Left forelimb (tissue), 1 donor: Measurements from ENCODE around the gene RND3.

Experiments used
- DNase-seq: peaks from one replicate; pipeline ENCODE4 v3.0.0-alpha.2; 2018; ENCODE audit warnings: low spot score

RND3 gene, protein sequence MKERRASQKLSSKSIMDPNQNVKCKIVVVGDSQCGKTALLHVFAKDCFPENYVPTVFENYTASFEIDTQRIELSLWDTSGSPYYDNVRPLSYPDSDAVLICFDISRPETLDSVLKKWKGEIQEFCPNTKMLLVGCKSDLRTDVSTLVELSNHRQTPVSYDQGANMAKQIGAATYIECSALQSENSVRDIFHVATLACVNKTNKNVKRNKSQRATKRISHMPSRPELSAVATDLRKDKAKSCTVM

DNA sequence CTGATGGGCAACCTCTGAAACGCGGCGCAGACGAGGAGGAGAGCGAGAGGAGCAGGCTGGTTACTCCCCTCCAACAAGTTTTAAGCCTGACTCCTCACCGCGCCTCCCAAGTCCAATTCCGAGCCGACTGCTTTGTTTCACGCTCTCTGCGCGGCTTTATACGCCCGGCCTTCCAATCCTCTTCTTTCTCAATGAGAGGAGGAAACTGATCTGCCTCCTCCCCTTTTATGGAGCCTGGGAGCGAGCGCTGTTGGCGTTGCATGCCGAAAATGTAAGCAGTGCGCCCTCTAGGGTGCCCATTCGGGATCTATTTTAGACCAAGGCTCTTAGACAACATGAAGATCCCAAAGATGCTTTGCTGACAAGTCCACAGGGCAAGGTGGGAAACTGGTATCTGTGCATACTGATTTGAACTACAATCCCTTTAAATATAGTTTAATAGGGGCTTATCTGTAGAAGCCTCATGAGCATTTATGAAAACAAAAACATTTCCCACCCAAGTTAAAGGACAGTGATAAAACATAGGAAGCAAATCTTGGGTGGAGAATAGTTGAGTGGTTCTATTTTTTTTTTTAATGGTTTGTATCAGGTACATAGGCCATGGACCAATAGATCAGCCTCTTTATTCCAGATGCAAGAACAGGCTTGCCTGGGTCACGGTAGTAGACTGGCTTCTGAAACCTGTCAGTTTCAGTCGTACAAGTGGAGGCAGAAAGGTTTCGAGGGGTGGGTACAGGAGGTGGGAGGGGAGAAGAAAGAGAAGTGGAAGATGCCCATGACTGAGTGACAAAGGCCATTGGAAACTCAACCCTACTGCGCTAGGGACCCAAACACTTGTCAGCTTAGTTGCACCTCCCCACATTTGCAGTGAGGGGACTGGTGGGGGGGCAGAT, at the start of gene RND3:
Gene RND3, minus strand, starts transcription at position 131 of the 893 bp plus-strand sequence. CDS start 250 bp downstream, outside the sequence.
- DNase-seq, result peak; percentile 96

DNA sequence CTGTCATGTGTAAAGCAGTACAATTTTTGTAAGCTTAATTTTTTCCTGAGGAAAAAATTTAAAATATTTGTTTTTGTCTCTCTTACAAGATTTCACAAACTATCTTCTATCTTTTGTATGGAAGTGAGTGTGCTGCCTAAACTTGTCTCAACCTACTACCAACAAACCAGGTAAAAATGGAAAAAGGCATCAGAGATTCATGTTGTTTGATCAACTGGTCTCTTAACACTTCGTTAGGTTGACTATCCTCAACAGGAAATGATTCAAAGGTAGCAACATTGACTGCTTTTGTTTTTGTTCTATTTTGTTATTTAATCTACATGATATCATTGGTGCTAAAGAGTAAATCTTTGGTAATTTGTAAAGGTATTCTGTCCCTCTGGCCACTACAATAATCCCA, 47.7 kb upstream of the RND3 start:
- DNase-seq, result no peak

DNA sequence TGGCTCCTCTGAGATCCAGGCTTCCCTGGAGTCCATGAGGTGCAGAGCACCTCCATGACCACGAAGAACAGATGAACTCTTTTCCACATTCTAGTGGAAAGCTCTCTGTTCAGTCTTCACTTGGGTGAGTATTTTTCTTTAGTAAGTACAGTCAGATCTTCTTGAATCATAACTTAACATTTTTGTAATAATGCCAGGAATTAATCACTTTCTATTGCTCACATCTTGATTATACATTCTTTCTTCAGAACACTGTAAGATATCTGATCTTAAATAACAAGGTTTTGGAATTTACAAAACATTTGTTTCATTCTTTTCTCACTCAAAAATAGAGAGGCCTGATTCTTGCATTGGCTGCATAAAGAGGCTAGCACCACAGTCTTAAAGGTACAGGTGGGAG, 45.4 kb upstream of the RND3 start:
- DNase-seq, result no peak

DNA sequence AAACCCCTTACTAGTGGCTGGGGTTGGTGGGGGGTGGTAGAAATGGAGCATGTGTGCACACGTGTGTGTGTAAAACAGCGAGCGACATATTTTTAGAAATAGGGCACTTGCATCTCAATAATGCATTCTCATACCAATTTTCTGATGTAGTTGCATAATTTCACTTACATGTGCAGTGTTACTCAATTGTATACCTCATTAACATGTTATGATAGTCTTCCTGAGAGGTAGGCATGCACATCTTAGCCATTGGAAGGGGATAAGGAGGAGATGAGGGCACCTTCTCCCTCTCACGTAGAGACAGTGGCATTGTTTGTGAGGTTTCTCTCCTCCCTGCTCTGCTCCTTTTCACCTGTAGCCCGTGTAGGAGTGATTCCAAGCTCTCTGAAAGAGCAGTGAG, 44.6 kb upstream of the RND3 start:
- no peak for DNase-seq

DNA sequence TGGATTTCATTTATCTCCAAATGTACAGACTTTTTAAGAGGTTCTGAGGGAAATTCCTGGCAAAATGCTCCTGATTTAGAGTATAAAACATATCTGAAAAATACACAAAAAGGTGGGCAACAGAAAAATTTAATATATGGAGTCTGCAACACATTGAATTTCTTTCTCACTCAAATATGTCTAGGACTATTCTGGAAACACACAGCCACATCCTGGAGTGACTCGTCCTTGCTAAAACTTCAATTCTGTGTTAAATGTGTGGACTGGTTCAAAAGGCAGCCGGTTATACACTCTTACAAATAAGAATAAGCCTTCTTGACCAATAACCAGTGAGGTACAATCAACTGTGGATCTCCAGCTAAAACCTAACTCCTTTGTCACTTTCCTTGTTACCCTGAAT, 44.1 kb upstream of the RND3 start:
- no peak for DNase-seq

DNA sequence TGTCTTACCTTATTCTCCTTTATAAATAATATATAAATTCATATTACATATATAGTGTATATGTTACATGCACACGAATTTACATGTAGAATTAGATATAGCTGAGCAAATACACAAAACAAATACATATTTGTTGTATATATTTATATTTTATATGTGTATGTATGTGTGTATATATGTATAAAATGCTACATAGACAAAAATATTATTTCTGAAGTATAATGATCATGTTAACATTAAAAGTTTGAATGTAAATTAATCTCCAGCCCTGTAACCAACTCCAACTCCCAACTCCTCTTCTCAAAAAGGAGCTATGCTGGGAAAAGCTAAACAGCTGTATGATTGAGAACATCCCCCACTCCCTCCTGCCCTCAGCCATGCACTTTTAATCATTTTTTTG, 42.7 kb upstream of the RND3 start:
- no peak for DNase-seq

DNA sequence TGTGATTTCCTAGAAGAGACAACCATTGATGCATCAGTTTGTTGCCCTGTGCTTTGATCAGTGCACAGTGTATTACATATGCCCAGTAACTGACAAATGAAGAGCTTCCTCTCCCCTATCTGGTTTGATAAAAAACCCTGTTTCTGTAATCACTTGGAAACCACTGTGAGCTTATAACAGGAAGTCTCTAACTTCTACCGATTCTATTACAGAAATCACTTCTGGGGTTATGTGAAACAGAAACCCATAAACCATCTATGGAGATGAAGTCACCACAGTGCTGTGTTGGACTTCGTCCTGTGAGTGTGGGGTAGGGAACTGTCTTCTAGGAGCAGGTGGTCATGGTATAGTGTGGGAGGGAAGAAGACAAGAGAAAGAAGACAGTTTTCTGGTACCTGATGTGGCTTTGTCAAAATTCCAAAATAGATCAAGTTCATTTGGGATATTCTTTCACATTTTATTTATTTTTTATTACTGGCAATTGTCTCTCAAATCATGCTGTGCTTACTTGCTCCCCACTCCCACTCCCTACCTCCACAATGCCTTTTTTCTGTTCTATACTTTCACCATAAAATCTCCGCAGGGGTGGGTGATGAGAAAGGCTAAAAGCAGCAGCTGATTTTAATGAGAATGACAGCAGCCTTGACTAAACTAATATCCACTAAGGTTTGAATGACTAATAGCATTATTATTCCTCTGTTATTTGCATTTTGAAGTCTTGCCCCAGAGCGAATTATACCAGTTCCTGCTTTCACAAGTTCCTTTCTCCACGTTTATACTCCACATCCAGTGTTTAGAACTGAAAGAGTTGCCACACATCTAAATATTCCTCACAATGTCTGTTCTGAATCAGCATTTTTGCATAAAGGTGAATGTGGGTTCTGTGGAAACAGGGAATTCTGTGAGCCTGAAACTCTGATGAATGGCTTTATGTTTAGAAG, 41.7 kb upstream of the RND3 start:
- no peak for DNase-seq

DNA sequence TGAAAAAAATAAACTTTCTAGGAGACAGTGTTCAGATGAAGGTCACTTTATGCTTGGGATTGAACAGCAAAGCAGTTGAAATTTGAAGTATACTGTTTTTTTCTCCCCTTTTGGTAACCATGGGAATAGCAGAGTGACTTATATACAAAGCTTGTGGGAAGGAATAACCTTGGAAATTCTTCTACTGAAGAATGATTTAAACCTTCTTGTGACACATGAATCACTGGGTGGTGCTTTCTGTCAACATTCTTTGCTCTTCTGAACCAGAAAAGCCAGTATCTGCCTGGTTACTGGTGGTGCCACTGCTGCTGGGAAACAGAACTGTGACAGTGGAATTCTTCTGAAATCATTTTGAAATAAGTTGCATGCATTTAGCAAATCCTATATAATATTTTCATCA, 39.4 kb upstream of the RND3 start:
- no peak for DNase-seq

DNA sequence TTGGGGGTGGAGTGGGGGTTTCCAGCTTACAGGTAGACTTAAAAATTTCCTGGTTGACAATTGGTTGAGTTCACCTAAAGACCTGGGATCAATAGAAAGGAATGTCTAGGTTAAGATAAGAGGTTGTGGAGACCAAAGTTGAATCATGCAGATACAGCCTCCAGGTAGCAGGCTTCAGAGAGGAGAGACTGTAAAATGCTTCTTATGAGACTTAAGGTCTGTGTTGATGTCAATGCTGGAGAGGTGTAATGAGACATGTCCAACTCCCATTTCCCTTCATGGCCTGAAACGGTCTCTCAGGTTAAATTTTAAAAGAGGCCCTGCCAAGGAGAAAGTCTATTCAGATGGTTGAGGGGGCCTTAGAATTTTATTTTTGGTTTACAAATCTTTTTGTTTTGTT, 38.5 kb upstream of the RND3 start:
- DNase-seq, result no peak

DNA sequence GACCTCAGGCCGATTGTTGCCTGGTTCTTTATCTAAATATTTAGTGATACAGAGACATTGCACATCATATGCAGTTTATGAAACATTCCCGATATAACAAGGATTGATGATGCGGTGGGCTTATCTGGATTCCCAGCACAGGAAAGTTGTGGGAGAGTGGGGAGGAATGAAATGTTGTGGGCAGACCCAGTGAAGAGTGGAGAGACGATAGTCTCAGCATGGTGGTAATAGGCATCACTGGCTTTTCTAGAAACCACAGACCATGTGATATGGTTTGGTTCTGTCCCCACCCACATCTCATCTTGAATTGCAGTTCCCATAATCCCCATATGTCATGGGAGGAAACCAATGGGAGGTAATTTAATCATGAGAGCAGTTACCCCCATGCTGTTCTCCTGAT, 34.8 kb upstream of the RND3 start:
- no peak for DNase-seq

DNA sequence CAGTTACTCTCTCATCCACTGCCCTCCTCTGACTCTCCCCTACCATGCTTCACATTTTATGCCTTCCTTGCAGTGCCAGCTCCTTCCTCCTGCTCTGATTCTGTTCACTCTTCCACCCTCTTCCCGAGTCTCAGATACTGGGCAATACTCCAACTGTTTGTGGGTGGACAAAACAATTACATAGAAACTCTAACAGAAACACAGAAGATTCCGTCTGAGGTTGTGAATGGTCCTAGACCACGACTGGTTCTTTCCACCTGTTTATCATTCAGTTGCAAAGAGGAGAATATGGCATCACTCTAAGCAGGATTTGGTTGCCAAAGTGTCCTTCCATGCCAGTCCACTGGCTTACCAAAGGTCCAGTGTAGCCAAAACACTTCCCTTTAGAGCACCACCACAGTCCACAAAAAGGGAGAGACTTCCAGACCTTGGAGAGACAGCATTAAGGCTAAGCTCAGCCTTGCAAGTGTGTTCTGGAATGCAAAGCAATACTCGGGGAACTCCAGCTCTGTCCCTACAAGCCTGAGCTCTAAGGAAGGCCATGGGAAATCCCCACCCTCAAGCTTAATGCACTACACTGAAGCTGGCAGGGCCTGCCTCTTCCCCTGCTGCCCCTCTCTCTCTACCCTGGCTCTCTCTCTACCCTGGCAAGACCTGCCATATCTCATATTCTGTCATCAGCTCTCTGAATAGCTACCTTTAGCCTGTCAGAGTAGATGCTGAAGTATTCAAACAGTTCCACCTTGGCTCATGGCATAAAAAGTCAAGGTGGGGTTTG, 33.6 kb upstream of the RND3 start:
- DNase-seq, result no peak

DNA sequence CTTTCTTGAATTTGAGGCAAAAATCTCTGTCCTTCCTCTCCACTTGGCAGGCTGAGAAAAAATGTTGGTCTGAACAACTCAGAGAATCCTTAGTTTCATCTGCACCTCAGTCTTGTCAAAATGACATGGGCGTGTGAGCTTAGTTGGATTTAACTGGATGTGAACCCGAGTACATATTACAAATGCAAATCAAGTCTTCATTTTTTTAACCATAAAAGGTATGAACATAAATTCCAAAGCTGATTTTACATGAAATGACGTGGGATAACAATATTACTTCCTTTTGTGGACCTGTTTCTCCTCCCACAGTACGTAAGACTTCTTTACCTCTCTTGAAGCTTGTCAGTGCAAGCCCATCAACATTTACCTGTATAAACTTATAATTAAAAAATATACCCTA, 32.6 kb upstream of the RND3 start:
- no peak for DNase-seq

DNA sequence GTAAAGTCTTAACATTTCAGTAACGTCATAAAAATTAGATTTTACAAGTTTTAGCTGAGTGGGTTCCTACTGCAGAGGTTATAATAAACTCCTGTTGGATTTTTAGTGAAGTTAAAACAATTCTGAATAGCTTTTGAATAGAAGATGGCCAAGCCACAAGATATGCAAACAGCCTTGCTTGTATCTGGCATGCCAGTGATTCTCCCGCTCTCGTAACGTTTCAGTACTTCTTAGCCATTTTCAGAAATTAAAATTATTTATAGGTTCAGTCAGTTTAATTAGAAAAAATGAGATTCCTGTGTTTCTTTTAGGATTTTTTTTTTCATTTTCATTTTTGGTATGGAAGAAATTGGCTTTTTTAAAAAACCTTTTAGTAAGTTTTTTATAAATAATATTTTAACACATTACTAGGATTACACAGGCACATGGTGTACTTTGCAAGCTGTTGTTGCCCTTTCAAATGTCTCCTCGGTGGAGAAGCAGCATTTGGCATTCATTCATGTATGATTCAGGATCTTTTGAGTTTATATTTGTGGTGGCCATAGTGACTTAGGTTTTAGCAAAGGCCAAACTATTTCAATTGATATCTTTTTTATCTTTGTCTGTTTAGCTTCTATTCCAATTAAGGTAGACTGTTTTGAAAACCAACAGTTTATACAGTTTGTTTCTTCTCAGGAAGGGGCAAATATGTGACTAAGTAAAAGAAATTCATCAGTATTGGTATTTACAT, 30.6 kb upstream of the RND3 start:
- DNase-seq, result no peak

DNA sequence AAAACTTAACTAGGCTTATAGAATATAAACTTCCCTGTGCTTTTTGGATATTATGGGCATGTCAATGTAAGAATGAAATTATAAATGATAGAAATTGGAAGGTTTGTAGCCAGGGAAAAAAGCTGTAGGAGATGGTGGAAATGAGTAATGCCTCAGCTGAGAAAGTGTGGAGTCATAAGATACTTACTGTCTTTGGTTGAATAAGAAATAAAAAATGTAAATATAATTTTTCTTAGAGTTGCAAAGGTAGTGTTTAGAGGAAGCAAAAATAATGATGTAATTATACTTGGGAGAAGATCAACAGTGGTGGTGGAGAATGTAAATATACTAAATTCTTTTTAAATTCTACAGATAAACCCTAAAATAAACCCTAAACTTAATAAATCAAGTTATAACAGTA, 26.2 kb upstream of the RND3 start:
- no peak for DNase-seq

DNA sequence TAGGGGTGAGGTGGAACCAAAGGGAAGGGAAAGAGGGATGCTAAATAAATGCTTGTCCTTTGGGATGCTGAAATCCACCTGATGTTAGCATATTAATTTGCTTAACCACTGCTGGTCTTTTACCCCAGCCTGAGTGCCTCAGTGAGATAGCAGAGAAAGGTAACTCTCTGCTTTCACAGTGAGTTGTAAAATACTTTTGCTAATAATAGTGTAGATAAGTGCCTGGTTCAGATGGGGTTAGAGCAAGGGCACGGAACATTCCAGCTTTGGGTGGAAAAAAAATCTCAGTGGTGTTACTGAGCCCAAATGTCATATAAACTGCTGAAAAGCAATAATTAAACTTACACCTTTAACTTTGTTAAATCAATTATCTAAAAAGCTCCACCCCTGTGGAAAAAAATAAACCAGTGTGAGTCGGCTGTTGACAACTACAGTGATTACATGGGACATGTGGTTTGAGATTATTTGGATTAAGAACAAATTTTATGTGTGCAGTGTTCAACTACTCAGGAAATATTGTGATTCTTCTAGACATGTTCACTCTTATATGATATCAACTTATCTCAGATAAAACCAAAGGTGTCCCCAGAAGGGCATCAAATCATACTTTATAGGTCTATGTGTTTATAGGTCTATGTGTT, 21.1 kb upstream of the RND3 start:
- no peak for DNase-seq

DNA sequence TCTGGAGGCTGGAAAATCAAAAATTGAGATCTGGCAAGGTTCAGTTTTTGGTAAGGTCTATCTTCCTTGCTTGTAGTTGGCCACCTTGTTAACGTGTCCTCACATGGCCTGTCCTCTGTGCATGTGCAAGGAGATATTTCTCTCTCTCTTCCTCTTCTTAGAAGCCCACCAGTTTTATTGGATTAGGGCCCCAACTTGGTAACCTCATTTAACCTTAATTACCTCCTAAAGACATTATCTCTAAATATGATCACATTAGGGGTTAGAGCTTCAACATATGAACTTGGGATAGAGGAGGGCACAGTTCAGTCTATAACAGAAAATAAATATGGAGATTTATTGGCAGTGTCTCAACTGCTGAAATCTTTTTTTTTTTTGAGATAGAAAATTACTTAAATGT, 19.6 kb upstream of the RND3 start:
- no peak for DNase-seq

DNA sequence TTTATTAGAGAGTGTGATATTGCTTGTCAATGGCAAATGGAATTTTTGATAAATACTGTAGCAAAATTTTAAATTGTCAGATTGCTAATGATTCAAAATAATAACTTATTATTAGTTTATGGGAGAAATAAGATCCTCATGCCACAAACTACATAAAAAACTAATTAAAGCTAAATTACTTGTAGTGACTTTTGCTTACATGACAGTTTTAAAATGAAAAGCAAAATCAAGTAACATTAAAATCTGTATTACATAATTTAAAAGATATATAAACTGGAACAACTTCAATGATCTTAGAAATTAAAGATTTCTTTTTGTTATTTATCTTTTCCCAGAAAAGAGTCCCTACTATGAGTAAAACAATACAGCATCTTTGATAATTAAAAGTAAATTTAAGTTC, 17.7 kb upstream of the RND3 start:
- no peak for DNase-seq

DNA sequence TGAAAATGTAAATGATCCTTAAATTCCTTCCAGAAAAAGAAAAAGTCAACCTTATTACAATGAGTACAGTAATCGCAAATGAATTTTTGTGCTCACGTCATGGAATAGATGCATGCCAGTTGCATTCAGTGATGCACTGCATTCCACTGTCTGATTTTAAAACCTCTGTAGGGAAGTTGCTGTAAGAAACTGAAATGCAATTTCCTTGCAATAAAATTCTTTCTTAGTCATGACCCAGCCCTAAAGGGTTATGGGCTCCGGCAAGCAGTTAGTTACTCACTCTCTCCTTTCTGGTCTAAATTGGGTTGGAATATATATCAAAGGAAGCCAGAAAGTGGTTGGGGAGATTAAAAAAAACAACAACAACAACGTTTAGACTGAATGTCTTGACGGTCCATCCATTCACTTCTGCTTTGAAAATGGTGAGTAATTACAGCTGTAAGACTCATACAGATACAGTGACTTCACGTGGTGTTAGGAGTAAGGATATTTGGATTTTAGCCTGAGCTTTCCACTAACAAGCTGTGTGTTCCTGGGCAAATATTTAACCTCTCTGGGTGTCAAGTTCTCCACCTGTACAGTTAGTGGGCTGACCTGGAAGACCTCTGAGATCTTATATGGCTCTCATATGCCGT, 8.6 kb upstream of the RND3 start:
- DNase-seq, result no peak

DNA sequence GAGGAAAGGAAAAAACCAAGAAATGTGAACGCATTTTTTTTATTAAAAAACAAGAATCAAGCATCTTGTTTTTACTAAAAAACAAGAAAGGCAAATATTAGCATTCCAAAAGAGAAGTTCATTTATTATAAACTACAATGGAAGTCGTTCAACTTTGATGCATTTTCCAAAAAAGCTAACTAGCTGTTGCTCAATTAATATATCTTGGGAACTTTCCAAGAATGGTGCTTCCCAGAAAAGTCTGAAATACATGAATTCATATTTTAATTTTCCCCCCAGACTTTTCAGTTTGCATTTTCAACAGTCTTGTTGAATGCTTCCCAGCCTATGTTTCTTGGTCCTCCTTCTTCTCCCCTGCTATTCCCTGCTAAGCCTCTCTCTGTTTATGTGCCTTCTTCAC, 7.5 kb upstream of the RND3 start:
- no peak for DNase-seq
